ENCODE measurements around the gene KRTAP10-2. TPM values are rescaled to one million over a fixed set of nuclear protein-coding genes. Genes with fewer than 3 reads are reported as not detected.
A peak's percentile ranks its signal among the peaks of the same experiment; 100 is the strongest.
"Not testable (repeated sequence)": the region's sequence is repeated elsewhere in the genome, so short reads cannot be mapped to it uniquely, and the experiment has no call there.

Gene KRTAP10-2
- total and polyA plus RNA-seq, 3 experiments from 2014 or later, result not detected

DNA sequence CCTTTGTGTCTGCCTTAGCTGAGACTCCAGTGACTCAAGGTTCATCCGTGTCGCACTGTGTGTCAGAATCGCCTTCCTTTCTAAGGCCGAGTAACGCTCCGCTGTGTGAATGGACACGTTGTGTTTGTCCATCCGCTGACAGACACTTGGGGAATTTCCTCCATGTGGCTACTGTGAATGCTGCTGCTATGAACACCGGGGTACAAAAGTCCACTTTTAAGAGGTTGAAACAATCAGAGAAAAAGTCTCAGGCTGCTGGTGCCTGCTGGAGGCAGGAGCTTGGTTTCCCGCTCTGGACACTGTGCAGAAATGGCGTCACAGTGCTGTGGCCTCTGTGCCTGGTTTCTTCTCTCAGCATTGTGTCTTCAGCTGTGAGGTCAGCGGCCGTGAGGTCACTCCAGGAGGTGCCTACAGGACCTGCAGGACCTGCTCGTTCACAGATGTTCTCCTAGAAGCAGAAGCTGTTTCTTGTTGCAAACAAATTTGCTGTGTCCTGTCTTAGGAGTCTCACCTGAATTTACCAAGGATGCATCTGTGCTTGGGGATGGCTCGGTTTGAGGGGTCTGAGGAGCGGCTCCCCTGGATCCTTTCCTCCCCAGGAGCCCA lies 45.5 kb downstream of the KRTAP10-2 start:
- ChIA-PET POLR2A (no interaction called here), CTCF (interaction anchor here (0.9 to 2.3 kb wide), 3 partner anchors 237 to 288 kb away, joined by 3 to 8 read pairs (median 6); no protein-coding TSS in a partner anchor)
- Mint-ChIP-seq H3K27ac (no peak overlapping the region), H3K27me3 (peaks cover 2 to 3% of the 10 kb centered on the region in 2 donors), H3K9me3 (no peaks in the 10 kb centered on the region), H3K4me3 (no peak overlapping the region), H3K4me1 (peaks cover 0 to 12% (median 0%) of the 10 kb centered on the region in 3 donors), H3K36me3 (no peaks in the 10 kb centered on the region)
- peaks cover 7% of the 10 kb centered on the region for H3K4me1 ChIP-seq (ENCODE audit: insufficient read depth, low read length)
- H3K36me3 ChIP-seq (ENCODE audit: insufficient read depth, low read length), result no peaks in the 10 kb centered on the region
- no peak for DNase-seq
- H3K27ac ChIP-seq (ENCODE audit: low read depth, low read length), result no peak overlapping the region
- no peak overlapping the region for H3K4me3 ChIP-seq (ENCODE audit: low read length)
- no peaks in the 10 kb centered on the region for H3K27me3 ChIP-seq (ENCODE audit: insufficient read depth, low read length, poor library complexity, severe bottlenecking)
- no peaks in the 10 kb centered on the region for H3K9me3 ChIP-seq (ENCODE audit: low read length)

DNA sequence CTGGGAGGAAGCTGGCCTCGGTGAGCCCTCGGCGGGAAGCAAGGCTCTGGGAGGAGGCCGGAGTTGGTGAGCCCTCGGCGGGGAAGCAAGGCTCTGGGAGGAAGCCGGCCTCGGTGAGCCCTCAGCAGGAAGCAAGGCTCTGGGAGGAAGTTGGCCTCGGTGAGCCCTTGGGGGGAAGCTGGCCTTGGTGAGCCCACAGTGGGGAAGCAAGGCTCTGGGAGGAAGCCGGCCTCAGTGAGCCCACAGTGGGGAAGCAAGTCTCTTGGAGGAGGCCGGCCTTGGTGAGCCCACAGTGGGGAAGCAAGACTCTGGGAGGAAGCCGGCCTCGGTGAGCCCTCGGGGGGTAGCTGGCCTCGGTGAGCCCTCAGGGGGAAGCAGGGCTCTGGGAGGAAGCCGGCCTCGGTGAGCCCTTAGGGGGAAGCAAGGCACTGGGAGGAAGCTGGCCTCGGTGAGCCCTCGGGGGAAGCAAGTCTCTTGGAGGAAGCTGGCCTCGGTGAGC lies 47.4 kb downstream of the KRTAP10-2 start:
- no peaks in the 10 kb centered on the region for H3K4me1 ChIP-seq (ENCODE audit: insufficient read depth, low read length)
- Mint-ChIP-seq H3K9me3 (no peaks in the 10 kb centered on the region), H3K27me3 (peaks cover 2 to 5% of the 10 kb centered on the region in 2 donors), H3K4me3 (no peak overlapping the region), H3K27ac (peak overlapping the region in 1 of 8 donors; percentile 78), H3K4me1 (peaks cover 0 to 8% (median 0%) of the 10 kb centered on the region in 3 donors), H3K36me3 (no peaks in the 10 kb centered on the region)
- no peak overlapping the region for H3K27ac ChIP-seq (ENCODE audit: low read depth, low read length)
- ChIA-PET POLR2A (no interaction called here), CTCF (interaction anchor here (2.3 kb wide), 1 partner anchor 289 kb away, joined by 8 read pairs; no protein-coding TSS in a partner anchor)
- H3K27me3 ChIP-seq (ENCODE audit: insufficient read depth, low read length, poor library complexity, severe bottlenecking), result peaks cover 4% of the 10 kb centered on the region
- DNase-seq, result no peak
- no peaks in the 10 kb centered on the region for H3K36me3 ChIP-seq (ENCODE audit: insufficient read depth, low read length)
- H3K9me3 ChIP-seq (ENCODE audit: low read length), result no peaks in the 10 kb centered on the region
- H3K4me3 ChIP-seq (ENCODE audit: low read length), result no peak overlapping the region

- H3K36me3 Mint-ChIP-seq; POLR2A ChIA-PET; H3K4me3 Mint-ChIP-seq; H3K27me3 ChIP-seq (ENCODE audit: insufficient read depth, low read length, poor library complexity, severe bottlenecking); H3K36me3 ChIP-seq (ENCODE audit: insufficient read depth, low read length); H3K27me3 Mint-ChIP-seq; H3K9me3 Mint-ChIP-seq; H3K27ac ChIP-seq (ENCODE audit: low read depth, low read length); DNase-seq; H3K9me3 ChIP-seq (ENCODE audit: low read length); H3K4me1 Mint-ChIP-seq; H3K4me3 ChIP-seq (ENCODE audit: low read length); H3K4me1 ChIP-seq (ENCODE audit: insufficient read depth, low read length): not testable (repeated sequence)
- H3K27ac Mint-ChIP-seq, result peak overlapping the region in 1 of 8 donors; percentile 78
- CTCF ChIA-PET, result interaction anchor here (1.3 to 2.3 kb wide), 2 partner anchors 290 kb away, joined by 4 to 8 read pairs; no protein-coding TSS in a partner anchor
These were observed 48.1 kb downstream of the KRTAP10-2 start for GRCh38 chr21:44503006-44503889.

DNA sequence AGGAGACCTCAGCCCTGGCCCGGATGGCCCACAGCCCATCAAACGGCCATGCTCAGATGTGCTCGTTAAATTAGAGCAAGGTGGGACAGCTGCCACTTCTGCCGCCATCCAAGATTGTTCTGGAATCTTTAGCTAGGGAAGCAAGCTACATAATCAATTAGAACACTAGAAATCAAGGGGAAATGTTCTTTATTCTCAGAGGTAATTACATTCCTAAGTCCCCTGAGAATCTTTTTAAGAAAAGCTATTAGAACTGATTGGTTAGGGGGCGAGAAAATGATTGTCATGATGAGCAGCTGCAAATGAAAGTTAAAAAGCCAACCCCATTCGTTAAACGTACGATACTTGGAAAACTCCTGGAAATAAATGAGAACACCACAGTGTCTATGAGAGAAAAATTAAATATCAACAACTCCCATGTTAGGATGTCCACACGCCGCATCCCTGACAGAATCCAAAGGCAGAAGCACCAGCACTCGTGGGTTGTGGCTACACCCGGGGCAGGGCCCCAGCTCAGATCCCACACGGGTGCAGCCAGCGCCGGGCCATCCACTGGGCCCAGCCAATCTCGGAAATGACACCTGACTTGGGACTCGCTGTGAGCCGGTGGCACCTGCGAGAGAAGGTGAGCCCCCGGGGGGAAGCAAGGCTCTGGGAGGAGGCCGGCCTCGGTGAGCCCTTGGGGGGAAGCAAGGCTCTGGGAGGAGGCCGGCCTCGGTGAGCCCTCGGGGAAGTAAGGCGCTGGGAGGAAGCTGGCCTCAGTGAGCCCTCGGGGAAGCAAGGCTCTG lies 48.9 kb downstream of the KRTAP10-2 start:
- DNase-seq, result no peak
- H3K27me3 ChIP-seq (ENCODE audit: insufficient read depth, low read length, poor library complexity, severe bottlenecking), result peaks cover 9% of the 10 kb centered on the region
- CTCF ChIA-PET, result interaction anchor here (1.2 to 1.9 kb wide), 4 partner anchors 8 to 430 kb away, joined by 3 to 13 read pairs (median 4); no protein-coding TSS in a partner anchor
- H3K4me1 ChIP-seq (ENCODE audit: insufficient read depth, low read length), result no peaks in the 10 kb centered on the region
- Mint-ChIP-seq H3K4me3 (no peak overlapping the region), H3K36me3 (no peaks in the 10 kb centered on the region), H3K9me3 (no peaks in the 10 kb centered on the region), H3K27me3 (peaks cover 6 to 12% of the 10 kb centered on the region in 2 donors), H3K27ac (peak overlapping the region in 1 of 8 donors; percentile 47), H3K4me1 (peaks cover 0 to 8% (median 0%) of the 10 kb centered on the region in 3 donors)
- no peak overlapping the region for H3K4me3 ChIP-seq (ENCODE audit: low read length)
- POLR2A ChIA-PET, result no interaction called here
- H3K36me3 ChIP-seq (ENCODE audit: insufficient read depth, low read length), result no peaks in the 10 kb centered on the region
- H3K9me3 ChIP-seq (ENCODE audit: low read length), result no peaks in the 10 kb centered on the region
- H3K27ac ChIP-seq (ENCODE audit: low read depth, low read length), result no peak overlapping the region

Other genes starting within 250 kb of the KRTAP10-2 start
- 10 to 100 TPM; 17.6 to 19.2 TPM for gene CFAP410, start 212.1 kb downstream of the KRTAP10-2 start, total RNA-seq
- gene CFAP410, start 212.1 kb downstream of the KRTAP10-2 start, polyA plus RNA-seq, result 36.4 TPM
- 1 to 10 TPM; 1.9 to 2.6 TPM for gene TRPM2, start 197.9 kb downstream of the KRTAP10-2 start, total RNA-seq
- gene TRPM2, start 197.9 kb downstream of the KRTAP10-2 start, polyA plus RNA-seq, result 2.4 TPM
- gene LRRC3, start 96.0 kb downstream of the KRTAP10-2 start, total RNA-seq, result under 1 TPM; 0.80 to 0.90 TPM
- 0.17 TPM for gene LRRC3, start 96.0 kb downstream of the KRTAP10-2 start, polyA plus RNA-seq
- gene KRTAP10-1, start 11.3 kb downstream of the KRTAP10-2 start, total RNA-seq, result not detected
- gene KRTAP10-1, start 11.3 kb downstream of the KRTAP10-2 start, polyA plus RNA-seq, result not detected
- gene KRTAP10-3, start 7.3 kb upstream of the KRTAP10-2 start, total RNA-seq, result not detected
- gene KRTAP10-3, start 7.3 kb upstream of the KRTAP10-2 start, polyA plus RNA-seq, result not detected
- not detected for gene KRTAP10-4, start 22.2 kb upstream of the KRTAP10-2 start, total RNA-seq
- gene KRTAP10-4, start 22.2 kb upstream of the KRTAP10-2 start, polyA plus RNA-seq, result not detected
- not detected for gene KRTAP10-5, start 29.1 kb upstream of the KRTAP10-2 start, total RNA-seq
- gene KRTAP10-5, start 29.1 kb upstream of the KRTAP10-2 start, polyA plus RNA-seq, result not detected
- gene KRTAP10-6, start 41.0 kb upstream of the KRTAP10-2 start, total RNA-seq, result not detected
- gene KRTAP10-6, start 41.0 kb upstream of the KRTAP10-2 start, polyA plus RNA-seq, result not detected
- not detected for gene KRTAP10-7, start 49.1 kb upstream of the KRTAP10-2 start, total RNA-seq
- not detected for gene KRTAP10-7, start 49.1 kb upstream of the KRTAP10-2 start, polyA plus RNA-seq
- gene KRTAP10-8, start 60.6 kb upstream of the KRTAP10-2 start, total RNA-seq, result not detected
- gene KRTAP10-8, start 60.6 kb upstream of the KRTAP10-2 start, polyA plus RNA-seq, result not detected
- gene KRTAP10-9, start 75.6 kb upstream of the KRTAP10-2 start, total RNA-seq, result not detected
- not detected for gene KRTAP10-9, start 75.6 kb upstream of the KRTAP10-2 start, polyA plus RNA-seq
- not detected for gene KRTAP10-10, start 85.9 kb upstream of the KRTAP10-2 start, total RNA-seq
- not detected for gene KRTAP10-10, start 85.9 kb upstream of the KRTAP10-2 start, polyA plus RNA-seq
- not detected for gene KRTAP10-11, start 94.9 kb upstream of the KRTAP10-2 start, total RNA-seq
- gene KRTAP10-11, start 94.9 kb upstream of the KRTAP10-2 start, polyA plus RNA-seq, result not detected
- not detected for gene KRTAP12-4, start 103.2 kb upstream of the KRTAP10-2 start, total RNA-seq
- not detected for gene KRTAP12-4, start 103.2 kb upstream of the KRTAP10-2 start, polyA plus RNA-seq
- gene KRTAP12-3, start 106.4 kb upstream of the KRTAP10-2 start, total RNA-seq, result not detected
- not detected for gene KRTAP12-3, start 106.4 kb upstream of the KRTAP10-2 start, polyA plus RNA-seq
- gene KRTAP12-2, start 115.4 kb upstream of the KRTAP10-2 start, total RNA-seq, result not detected
- not detected for gene KRTAP12-2, start 115.4 kb upstream of the KRTAP10-2 start, polyA plus RNA-seq
- gene KRTAP12-1, start 130.7 kb upstream of the KRTAP10-2 start, total RNA-seq, result not detected
- not detected for gene KRTAP12-1, start 130.7 kb upstream of the KRTAP10-2 start, polyA plus RNA-seq
- not detected for gene KRTAP10-12, start 145.7 kb upstream of the KRTAP10-2 start, total RNA-seq
- not detected for gene KRTAP10-12, start 145.7 kb upstream of the KRTAP10-2 start, polyA plus RNA-seq
- gene TSPEAR, start 160.1 kb upstream of the KRTAP10-2 start, total RNA-seq, result not detected
- gene TSPEAR, start 160.1 kb upstream of the KRTAP10-2 start, polyA plus RNA-seq, result 0.05 TPM